ENCODE data around the gene SLC6A18. TPM values are rescaled to one million over a fixed set of nuclear protein-coding genes. Genes with fewer than 3 reads are reported as not detected.

SLC6A18 gene
- total and polyA plus RNA-seq, 10 of the 15 experiments (the other 5 are each of a cell fraction or from before 2014, with no cell fraction given), result not detected

DNA sequence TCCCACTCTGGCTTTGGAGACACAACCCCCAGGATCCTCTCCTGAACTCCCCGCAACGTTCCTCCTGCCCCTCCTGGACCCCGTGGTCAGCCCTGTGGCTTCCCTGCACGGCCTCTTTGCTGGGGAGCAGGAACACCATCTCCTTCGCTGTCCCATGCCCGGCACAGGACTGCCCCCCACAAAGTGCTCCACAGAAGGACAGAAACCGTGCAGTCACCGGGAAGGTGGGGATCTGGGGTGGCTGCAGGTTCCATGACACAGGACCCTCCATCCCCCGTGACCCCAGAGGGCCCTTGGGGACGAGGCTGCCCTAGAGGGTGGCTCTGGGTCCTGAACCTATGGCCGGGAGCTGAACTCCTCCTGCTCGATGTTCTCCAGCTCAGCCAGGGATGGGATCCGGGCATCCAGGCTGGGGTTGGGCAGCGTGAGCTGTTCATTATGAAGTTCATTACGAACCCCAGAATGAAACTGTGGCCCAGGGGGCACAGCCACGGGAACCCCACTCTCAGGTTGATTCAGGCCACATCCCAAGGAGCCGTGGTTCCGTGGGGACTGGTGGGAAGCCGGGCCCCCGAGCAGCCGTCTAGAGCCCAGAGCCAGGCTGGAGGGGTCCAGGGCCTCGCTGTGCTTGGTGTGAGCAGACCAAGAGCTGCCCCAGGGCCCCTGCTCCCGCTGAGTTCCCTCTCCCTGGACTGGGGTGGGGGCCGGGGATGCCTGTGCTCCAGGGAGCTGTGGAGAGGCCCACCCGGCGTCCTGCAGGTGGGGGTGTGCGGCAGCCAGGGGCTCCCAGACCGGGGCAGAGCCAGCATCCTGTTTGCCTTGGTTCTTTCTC is 24.5 kb upstream of the SLC6A18 start:
- H3K4me2 ChIP-seq (ENCODE audit: control insufficient read depth, insufficient read depth), result no peak overlapping the region

DNA sequence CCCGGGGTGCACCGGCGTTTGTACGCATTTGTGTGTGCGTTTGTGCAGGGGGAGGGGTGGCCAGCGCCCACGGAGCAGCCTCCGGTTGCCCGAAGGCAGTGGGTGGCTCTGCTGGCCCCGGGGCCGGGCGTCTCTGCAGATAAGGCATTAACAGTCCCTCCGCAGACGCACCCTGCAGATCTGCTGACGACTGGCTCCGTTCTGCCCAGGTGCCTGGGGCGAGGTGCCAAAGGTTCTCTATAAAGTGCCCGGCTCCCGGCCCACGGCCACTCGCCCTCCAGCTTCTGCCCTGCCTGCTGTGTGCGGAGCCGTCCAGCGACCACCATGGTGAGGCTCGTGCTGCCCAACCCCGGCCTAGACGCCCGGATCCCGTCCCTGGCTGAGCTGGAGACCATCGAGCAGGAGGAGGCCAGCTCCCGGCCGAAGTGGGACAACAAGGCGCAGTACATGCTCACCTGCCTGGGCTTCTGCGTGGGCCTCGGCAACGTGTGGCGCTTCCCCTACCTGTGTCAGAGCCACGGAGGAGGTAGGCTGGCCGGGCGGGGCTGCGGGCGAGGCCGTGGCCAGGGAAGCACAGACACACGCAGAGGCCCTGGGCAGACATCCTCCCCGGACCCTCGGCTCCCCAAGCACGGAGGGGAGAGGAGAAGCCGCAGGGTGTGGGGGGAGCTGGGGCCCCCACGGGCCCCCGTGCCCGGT is 23.7 kb upstream of the SLC6A18 start, which contains the start of gene SLC6A19:
TSS of gene SLC6A19 (plus strand) at position 269 of the 699 bp plus-strand sequence. CDS start at position 325, 56 bp downstream.
- SMC1A ChIA-PET (ENCODE audit: uncharacterized antibody, unreplicated experiment), result no interaction called here
- in situ Hi-C loops (cut with MboI), result no loop called here
- TF ChIP-seq SKIL (IDR thresholded peaks at IDR 0.05; ENCODE audit: low read depth, poor library complexity, severe bottlenecking) (no peak), KAT2A (conservative IDR thresholded peaks at IDR 0.05; ENCODE audit: control insufficient read depth, low read depth, low read length) (no peak), ZNF24 (IDR thresholded peaks at IDR 0.05) (no peak), IKZF1 (conservative IDR thresholded peaks at IDR 0.05) (no peak), RELA (IDR thresholded peaks at IDR 0.05; ENCODE audit: borderline replicate concordance, partially characterized antibody) (no peak), RAD51 (IDR thresholded peaks at IDR 0.05) (no peak), CBX5 (IDR thresholded peaks at IDR 0.05; ENCODE audit: low read depth) (no peak)
- TF ChIP-seq, protein P1, sequence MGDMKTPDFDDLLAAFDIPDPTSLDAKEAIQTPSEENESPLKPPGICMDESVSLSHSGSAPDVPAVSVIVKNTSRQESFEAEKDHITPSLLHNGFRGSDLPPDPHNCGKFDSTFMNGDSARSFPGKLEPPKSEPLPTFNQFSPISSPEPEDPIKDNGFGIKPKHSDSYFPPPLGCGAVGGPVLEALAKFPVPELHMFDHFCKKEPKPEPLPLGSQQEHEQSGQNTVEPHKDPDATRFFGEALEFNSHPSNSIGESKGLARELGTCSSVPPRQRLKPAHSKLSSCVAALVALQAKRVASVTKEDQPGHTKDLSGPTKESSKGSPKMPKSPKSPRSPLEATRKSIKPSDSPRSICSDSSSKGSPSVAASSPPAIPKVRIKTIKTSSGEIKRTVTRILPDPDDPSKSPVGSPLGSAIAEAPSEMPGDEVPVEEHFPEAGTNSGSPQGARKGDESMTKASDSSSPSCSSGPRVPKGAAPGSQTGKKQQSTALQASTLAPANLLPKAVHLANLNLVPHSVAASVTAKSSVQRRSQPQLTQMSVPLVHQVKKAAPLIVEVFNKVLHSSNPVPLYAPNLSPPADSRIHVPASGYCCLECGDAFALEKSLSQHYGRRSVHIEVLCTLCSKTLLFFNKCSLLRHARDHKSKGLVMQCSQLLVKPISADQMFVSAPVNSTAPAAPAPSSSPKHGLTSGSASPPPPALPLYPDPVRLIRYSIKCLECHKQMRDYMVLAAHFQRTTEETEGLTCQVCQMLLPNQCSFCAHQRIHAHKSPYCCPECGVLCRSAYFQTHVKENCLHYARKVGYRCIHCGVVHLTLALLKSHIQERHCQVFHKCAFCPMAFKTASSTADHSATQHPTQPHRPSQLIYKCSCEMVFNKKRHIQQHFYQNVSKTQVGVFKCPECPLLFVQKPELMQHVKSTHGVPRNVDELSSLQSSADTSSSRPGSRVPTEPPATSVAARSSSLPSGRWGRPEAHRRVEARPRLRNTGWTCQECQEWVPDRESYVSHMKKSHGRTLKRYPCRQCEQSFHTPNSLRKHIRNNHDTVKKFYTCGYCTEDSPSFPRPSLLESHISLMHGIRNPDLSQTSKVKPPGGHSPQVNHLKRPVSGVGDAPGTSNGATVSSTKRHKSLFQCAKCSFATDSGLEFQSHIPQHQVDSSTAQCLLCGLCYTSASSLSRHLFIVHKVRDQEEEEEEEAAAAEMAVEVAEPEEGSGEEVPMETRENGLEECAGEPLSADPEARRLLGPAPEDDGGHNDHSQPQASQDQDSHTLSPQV (IDR thresholded peaks at IDR 0.05), result no peak

More for the DNA sequence above, 24.5 kb upstream of the SLC6A18 start:
- no peak; the same call in 2 of the 3 replicates for ATAC-seq
- POLR2A ChIA-PET, result no interaction called here
- Histone ChIP-seq H3K9ac (ENCODE audit: control insufficient read depth, insufficient read depth, low read length) (no peak overlapping the region), H3K27me3 (replicated peaks in 1 of 2; ENCODE audit: control insufficient read depth in 2 of 2, insufficient read depth in 2 of 2, low read length in 1 of 2) (no peaks in the 10 kb centered on the region; a peak in 1 of 4 replicates), H3K4me1 (ENCODE audit: control insufficient read depth, insufficient read depth, low read length) (no peaks in the 10 kb centered on the region), H4K20me1 (ENCODE audit: control insufficient read depth, insufficient read depth) (no peaks in the 10 kb centered on the region), H2AFZ (ENCODE audit: control insufficient read depth, low read depth, low read length) (no peak overlapping the region), H3K79me2 (ENCODE audit: control insufficient read depth, insufficient read depth, low read length) (no peaks in the 10 kb centered on the region), H3K9me3 (replicated peaks; ENCODE audit: control insufficient read depth, insufficient read depth, low read length) (no peaks in the 10 kb centered on the region), H3K4me3 (no peak overlapping the region), H3K27ac (ENCODE audit: control insufficient read depth, insufficient read depth) (no peak overlapping the region), H3K36me3 (ENCODE audit: control insufficient read depth in 2 of 2, insufficient read depth in 2 of 2, low read length in 1 of 2) (no peaks in the 10 kb centered on the region)
- SMC1A ChIA-PET (ENCODE audit: uncharacterized antibody, unreplicated experiment), result no interaction called here
- in situ Hi-C loops (cut with MboI) (no loop called here), intact Hi-C loops (cut with micrococcal nuclease; ENCODE audit: unreplicated experiment) (no loop called here)
- CTCF ChIA-PET, result no interaction called here
- no TSS peak for BruUV-seq (replicated peaks)
- TF ChIP-seq SREBF2 (IDR thresholded peaks at IDR 0.05; ENCODE audit: low read length) (no peak), IRF4 (IDR thresholded peaks at IDR 0.05; ENCODE audit: low read depth, low read length) (no peak), SREBF1 (IDR thresholded peaks at IDR 0.05; ENCODE audit: low read length) (no peak), MEF2A (IDR thresholded peaks at IDR 0.05; ENCODE audit: insufficient read depth, low read depth, low read length) (no peak)
- DNase-seq (ENCODE audit: low read depth, low spot score), result no peak
- RAD21 ChIA-PET (ENCODE audit: unreplicated experiment), result no interaction called here
- WGBS (ENCODE audit: insufficient coverage, insufficient replicate concordance, low lambda C conversion rate, missing lambda C conversion rate), result 37% methylated on average over 27 of the region's 28 CpGs
- no peak for FAIRE-seq

More for the DNA sequence above, 23.7 kb upstream of the SLC6A18 start, which contains the start of gene SLC6A19:
- Histone ChIP-seq H3K36me3 (ENCODE audit: control insufficient read depth in 2 of 2, insufficient read depth in 2 of 2, low read length in 1 of 2) (no peaks in the 10 kb centered on the region), H3K4me3 (no peak within 1 kb of the TSS), H2AFZ (ENCODE audit: control insufficient read depth, low read depth, low read length) (no peak within 1 kb of the TSS), H3K9me3 (replicated peaks; ENCODE audit: control insufficient read depth, insufficient read depth, low read length) (no peaks in the 10 kb centered on the region), H3K79me2 (ENCODE audit: control insufficient read depth, insufficient read depth, low read length) (no peaks in the 10 kb centered on the region), H4K20me1 (ENCODE audit: control insufficient read depth, insufficient read depth) (no peaks in the 10 kb centered on the region), H3K27ac (ENCODE audit: control insufficient read depth, insufficient read depth) (no peak within 1 kb of the TSS), H3K27me3 (replicated peaks in 1 of 2; ENCODE audit: control insufficient read depth in 2 of 2, insufficient read depth in 2 of 2, low read length in 1 of 2) (no peaks in the 10 kb centered on the region; a peak in 1 of 4 replicates), H3K4me1 (ENCODE audit: control insufficient read depth, insufficient read depth, low read length) (no peaks in the 10 kb centered on the region), H3K4me2 (ENCODE audit: control insufficient read depth, insufficient read depth) (no peak within 1 kb of the TSS), H3K9ac (ENCODE audit: control insufficient read depth, insufficient read depth, low read length) (no peak within 1 kb of the TSS)
- 67% methylated on average over 44 of the region's 51 CpGs for WGBS (ENCODE audit: insufficient coverage, insufficient replicate concordance, low lambda C conversion rate, missing lambda C conversion rate)
- no peak for FAIRE-seq
- DNase-seq (ENCODE audit: low read depth, low spot score), result no peak
- intact Hi-C loops (cut with micrococcal nuclease; ENCODE audit: unreplicated experiment), result no loop called here
- BruUV-seq (replicated peaks), result no TSS peak
- ChIA-PET POLR2A (no interaction called here), CTCF (no interaction called here), RAD21 (ENCODE audit: unreplicated experiment) (no interaction called here)
- no peak for ATAC-seq
